Small intestine (tissue), 16 donors: Measurements from ENCODE around the gene METTL23. TPM values are rescaled to one million over a fixed set of nuclear protein-coding genes. Genes with fewer than 3 reads are reported as not detected.

Experiments
- DNase-seq, 2 donors: peaks; one replicate each; pipeline versions ENCODE4 v3.0.0 to v3.0.0-alpha.2; 2013
- FAIRE-seq: peaks from 2 replicates; lab custom pipeline; 2012; peaks lifted over from hg19 to GRCh38; lab: Jason Lieb, UNC
- H3K27ac ChIP-seq, 3 donors: one replicate each; pipeline ENCODE4 v1.5.1; 2013; ENCODE audit warnings: low read length in 2 of 3, mild to moderate bottlenecking in 2 of 3, control low read depth in 1 of 3, inconsistent platforms in 1 of 3, low read depth in 1 of 3, moderate library complexity in 1 of 3
- H3K27me3 ChIP-seq, 3 donors: one replicate each; pipeline ENCODE4 v1.6.1; 2013; ENCODE audit warnings: low read length in 3 of 3, inconsistent platforms in 1 of 3; ENCODE audit not compliant: control insufficient read depth in 3 of 3, insufficient read depth in 3 of 3
- H3K36me3 ChIP-seq, 3 donors: one replicate each; pipeline ENCODE4 v1.6.1; 2013; ENCODE audit warnings: low read length in 3 of 3, inconsistent platforms in 1 of 3, low read depth in 1 of 3, mild to moderate bottlenecking in 1 of 3, moderate library complexity in 1 of 3; ENCODE audit not compliant: control insufficient read depth in 3 of 3, insufficient read depth in 2 of 3
- H3K4me1 ChIP-seq, 3 donors: one replicate each; pipeline ENCODE4 v1.6.1; 2013; ENCODE audit warnings: low read length in 2 of 3, inconsistent platforms in 1 of 3, low read depth in 1 of 3, mild to moderate bottlenecking in 1 of 3, moderate library complexity in 1 of 3; ENCODE audit not compliant: control insufficient read depth in 3 of 3, insufficient read depth in 2 of 3
- H3K4me3 ChIP-seq, 3 donors: one replicate each; pipeline ENCODE4 v1.5.1; 2013; ENCODE audit warnings: low read length in 3 of 3, control low read depth in 1 of 3, inconsistent platforms in 1 of 3, low read depth in 1 of 3, mild to moderate bottlenecking in 1 of 3, moderate library complexity in 1 of 3
- H3K9me3 ChIP-seq, 2 donors: one replicate each; pipeline ENCODE4 v1.6.1; 2013; ENCODE audit warnings: low read depth in 1 of 2, low read length in 1 of 2; ENCODE audit not compliant: control insufficient read depth in 2 of 2, insufficient read depth in 1 of 2
- WGBS, 3 donors: extraction: QIAGEN DNeasy Blood & Tissue Kit; methylation state at CpG; one replicate each; pipeline ENCODE4 v1.1.7; 2013; 5-methylcytosine and 5-hydroxymethylcytosine counted together
- long read RNA-seq, 10 donors: transcript quantifications; one replicate each; lab custom pipeline, GENCODE V29; 2026
- polyA plus RNA-seq, 4 donors: library from polyadenylated mRNA; stranded (reverse) in 3 of 4; unstranded in 1 of 4; fragments of 200-250 nt in 3 of 4; fragments of 120-200 nt in 1 of 4; gene quantifications; one replicate each; pipeline versions ENCODE4 v1.2.1 to v1.2.3, GENCODE V29; 2013
- donor health status: healthy with polysubstance abuse.
- donor health status: control.
- donor health status: control.
- donor health status: Bipolar disorder and iron deficiency.
- donor health status: healthy.

The METTL23 gene, protein sequence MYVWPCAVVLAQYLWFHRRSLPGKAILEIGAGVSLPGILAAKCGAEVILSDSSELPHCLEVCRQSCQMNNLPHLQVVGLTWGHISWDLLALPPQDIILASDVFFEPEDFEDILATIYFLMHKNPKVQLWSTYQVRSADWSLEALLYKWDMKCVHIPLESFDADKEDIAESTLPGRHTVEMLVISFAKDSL
- 10 to 100 TPM; 28.8 to 41.8 (median 37.7) TPM for polyA plus RNA-seq
- long read RNA-seq, donor 1, result 0 reads
- long read RNA-seq, donor 2, transcript METTL23-215 (5 exons, 1,171 nt), result major isoform, 5 of 9 reads
- long read RNA-seq, donor 2, partial matches to known transcripts, result 0 of 9 reads
- long read RNA-seq, donor 2, other reads (novel, unspliced or antisense), result 0 of 9 reads
- long read RNA-seq, donor 3, partial matches to known transcripts, result 0 of 13 reads
- long read RNA-seq, donor 3, other reads (novel, unspliced or antisense), result 0 of 13 reads
- long read RNA-seq, donor 4, result 0 reads
- long read RNA-seq, donor 5, result 0 reads
- long read RNA-seq, donor 6, partial matches to known transcripts, result 0 of 3 reads
- long read RNA-seq, donor 6, other reads (novel, unspliced or antisense), result 0 of 3 reads
- long read RNA-seq, donor 7, transcript METTL23-201 (5 exons, 1,155 nt), result minor isoform, 5 of 16 reads
- long read RNA-seq, donor 7, transcript METTL23-204 (4 exons, 904 nt), result major isoform, 7 of 16 reads
- long read RNA-seq, donor 7, partial matches to known transcripts, result 0 of 16 reads
- long read RNA-seq, donor 7, other reads (novel, unspliced or antisense), result 0 of 16 reads
- long read RNA-seq, donor 8, partial matches to known transcripts, result 0 of 1 reads
- long read RNA-seq, donor 8, other reads (novel, unspliced or antisense), result 0 of 1 reads
- long read RNA-seq, donor 9, partial matches to known transcripts, result 0 of 2 reads
- long read RNA-seq, donor 9, other reads (novel, unspliced or antisense), result 0 of 2 reads
- long read RNA-seq, donor 10, partial matches to known transcripts, result 0 of 8 reads
- long read RNA-seq, donor 10, other reads (novel, unspliced or antisense), result 0 of 8 reads

DNA sequence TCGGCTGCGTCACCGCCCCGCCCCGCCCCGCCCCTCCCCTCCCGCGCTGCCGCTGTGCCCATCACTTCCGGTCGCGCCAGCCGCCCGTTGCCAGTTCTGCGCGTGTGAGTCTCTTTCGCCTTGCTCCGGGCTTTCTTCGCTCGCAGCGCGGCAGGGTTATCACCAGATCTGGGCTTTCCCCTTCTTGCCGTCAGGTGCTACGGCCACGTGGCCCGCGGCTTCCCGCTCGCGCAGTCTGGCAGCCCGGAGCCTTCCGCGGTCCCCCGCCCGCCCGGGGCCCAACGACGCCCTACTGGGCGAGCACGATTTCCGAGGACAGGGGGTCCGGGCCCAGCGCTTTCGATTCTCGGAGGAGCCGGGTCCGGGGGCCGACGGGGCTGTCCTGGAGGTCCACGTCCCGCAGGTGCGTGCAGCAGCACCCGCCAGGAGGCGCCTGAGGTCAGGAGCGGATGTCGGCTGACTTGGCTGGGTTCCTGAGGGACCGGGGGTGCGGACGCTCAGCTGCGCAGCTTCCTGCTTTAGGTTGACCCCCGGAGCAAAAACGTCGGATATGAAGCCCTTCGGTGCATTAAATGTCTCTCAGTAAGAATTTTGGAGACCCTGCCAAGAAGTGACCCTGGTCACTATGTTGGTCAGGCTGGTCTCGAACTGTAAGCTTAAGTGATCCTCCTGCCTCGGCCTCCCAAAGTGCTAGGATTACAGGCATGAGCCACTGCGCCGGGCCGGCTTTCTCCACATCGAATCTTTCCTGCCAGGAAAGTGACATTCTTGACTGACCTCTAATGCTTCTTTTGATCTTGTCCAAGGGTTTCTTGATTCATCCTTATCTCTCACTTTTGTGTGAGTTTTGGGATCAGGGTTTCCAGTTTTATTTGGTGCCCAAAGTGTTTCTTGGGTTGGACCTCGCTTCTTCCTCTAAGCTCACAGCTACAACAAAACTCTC lies at the start of gene METTL23:
TSS of gene METTL23 (plus strand) at position 64 of the 943 bp plus-strand sequence. CDS start 2,872 bp downstream, outside the sequence.
- FAIRE-seq, result no peak
- 0 to 1% (median 0%) methylated on average over 48 to 71 of the region's 71 CpGs for WGBS, 3 donors

DNA sequence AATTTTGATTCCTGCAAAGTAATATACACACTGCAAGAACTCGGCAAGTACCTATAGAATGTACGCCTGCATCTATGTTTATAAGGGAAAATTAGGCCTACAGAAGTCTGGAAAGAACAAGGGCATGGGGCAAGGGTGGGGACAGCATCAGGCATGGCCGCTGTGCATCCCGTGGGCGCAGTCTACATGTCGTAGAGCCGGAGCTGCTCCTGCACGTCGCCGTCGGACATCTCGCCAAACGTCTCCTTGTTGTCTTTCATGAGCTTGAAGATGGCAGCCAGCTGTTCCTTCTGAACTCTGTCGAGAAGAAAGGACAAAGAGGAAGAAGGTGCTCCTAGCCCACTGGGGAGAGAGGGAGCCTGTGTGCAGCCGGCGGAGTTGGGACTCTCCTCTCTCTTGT lies 49.2 kb upstream of the METTL23 start:
- no peak overlapping the region for H3K4me3 ChIP-seq
- H3K27ac ChIP-seq, result no peak overlapping the region
- peaks cover 0 to 17% (median 0%) of the 10 kb centered on the region in 3 donors for H3K36me3 ChIP-seq
- WGBS, 3 donors, result 87 to 94% (median 91%) methylated on average over 16 of the region's 16 CpGs
- FAIRE-seq, result no peak
- peaks cover 0 to 14% (median 0%) of the 10 kb centered on the region in 3 donors for H3K4me1 ChIP-seq
- no peak for DNase-seq
- no peaks in the 10 kb centered on the region for H3K9me3 ChIP-seq
- H3K27me3 ChIP-seq, result no peaks in the 10 kb centered on the region

More for the DNA sequence above, at the start of gene METTL23:
- Histone ChIP-seq H3K4me3 (peak within 1 kb of the TSS; percentile 84 to 90 (median 89)), H3K9me3 (no peaks in the 10 kb centered on the region), H3K27me3 (no peaks in the 10 kb centered on the region), H3K27ac (peak within 1 kb of the TSS; percentile 99 to 100 (median 100)), H3K36me3 (peaks cover 4 to 46% (median 8%) of the 10 kb centered on the region in 3 donors), H3K4me1 (peaks cover 0 to 15% (median 3%) of the 10 kb centered on the region in 3 donors)
- DNase-seq, result peak; percentile 75 to 90

DNA sequence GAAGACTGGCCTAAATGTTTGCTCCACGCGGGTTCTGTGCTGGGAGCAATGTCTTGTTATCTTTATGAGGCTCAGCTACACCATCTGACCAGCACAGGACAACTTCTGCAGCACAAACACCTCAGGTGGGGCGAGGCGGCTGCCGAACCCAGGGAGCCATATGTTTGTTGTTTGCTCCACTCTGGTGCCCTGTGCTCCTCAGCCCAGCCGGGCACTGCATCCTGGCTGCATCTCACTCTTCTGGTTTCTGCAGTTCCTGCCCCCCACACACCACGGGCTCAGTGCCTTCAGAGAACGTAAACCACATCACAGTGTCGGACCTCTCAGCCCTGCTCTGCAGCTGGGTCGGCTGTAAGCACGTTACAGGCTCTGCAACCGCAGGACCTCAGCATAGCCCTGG lies 48.3 kb upstream of the METTL23 start:
- FAIRE-seq (no peak), DNase-seq (peak; percentile 47 to 70)
- 35 to 55% (median 42%) methylated on average over 12 of the region's 12 CpGs for WGBS, 3 donors
- Histone ChIP-seq H3K27me3 (no peaks in the 10 kb centered on the region), H3K27ac (no peak overlapping the region), H3K4me3 (no peak overlapping the region), H3K36me3 (peaks cover 0 to 26% (median 0%) of the 10 kb centered on the region in 3 donors), H3K9me3 (no peaks in the 10 kb centered on the region), H3K4me1 (peaks cover 0 to 5% (median 0%) of the 10 kb centered on the region in 3 donors)

DNA sequence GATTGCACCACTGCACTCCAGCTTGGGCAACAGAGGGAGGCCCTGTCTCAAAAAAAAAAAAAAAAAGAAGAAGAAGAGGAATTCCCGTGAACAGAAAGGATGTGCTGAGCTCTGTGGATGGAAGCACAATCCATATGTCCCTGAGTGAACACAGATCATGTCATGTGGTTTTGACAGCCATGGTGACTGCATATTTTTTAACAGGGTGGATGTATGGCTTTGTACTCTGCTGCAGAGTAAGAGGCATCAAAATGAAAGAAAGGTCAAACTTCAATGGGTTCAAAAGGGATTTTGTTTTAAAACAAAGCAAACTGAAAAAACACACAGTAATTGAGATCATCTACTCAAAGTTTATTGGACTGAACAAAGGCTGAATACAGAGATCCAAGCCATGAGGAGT lies 47.4 kb upstream of the METTL23 start:
- Histone ChIP-seq H3K36me3 (peaks cover 0 to 35% (median 0%) of the 10 kb centered on the region in 3 donors), H3K9me3 (no peaks in the 10 kb centered on the region), H3K4me3 (no peak overlapping the region), H3K4me1 (peaks cover 0 to 2% (median 0%) of the 10 kb centered on the region in 3 donors), H3K27me3 (no peaks in the 10 kb centered on the region), H3K27ac (no peak overlapping the region)
- DNase-seq, result no peak
- no peak for FAIRE-seq
- WGBS, 3 donors, result 72 to 85% (median 75%) methylated on average over 1 of the region's 1 CpG

DNA sequence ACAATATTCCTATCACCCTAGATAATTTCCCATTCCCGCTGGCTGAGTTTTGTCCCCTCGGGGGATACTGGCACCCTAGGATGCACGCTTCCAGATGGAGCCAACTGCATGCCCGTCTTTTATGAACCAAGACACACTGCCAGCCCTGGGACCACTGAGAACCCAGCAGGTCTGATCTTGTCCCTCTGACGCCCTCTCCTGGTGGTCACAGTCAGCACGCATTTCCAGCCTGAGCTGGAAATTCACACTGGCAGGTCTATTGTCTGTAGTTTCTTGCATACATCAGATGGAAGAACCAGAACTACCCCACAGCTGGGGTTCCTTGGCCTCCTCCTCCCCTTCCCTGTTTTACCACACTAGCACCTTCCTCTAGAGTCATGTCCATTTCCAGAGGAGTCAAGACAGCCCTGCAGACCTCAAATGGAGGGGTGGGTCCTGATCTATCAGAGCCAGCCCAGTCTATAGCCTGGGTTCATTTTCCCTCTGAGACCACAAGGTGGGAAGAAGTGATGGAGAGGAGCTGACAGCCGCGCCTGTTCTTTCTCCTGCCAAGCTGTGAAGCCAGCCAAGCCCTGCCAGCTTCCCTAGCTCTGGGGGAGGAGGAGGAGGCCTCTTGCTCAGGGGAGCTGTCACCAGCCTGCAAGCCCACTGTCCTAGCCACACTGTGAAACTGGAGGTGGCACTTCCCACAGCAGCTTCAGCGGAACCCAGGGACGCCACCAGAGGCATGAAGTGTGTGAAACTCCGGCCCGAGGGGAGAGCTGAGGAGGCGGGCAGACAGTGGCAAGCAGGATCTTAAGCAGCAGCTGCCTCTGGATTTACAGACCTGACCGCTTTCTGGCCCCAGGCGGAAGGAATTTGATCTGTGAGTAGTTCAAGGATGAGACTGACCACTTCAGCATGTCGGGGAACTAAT lies 45.2 kb upstream of the METTL23 start:
- H3K4me1 ChIP-seq, result peaks cover 0 to 5% (median 0%) of the 10 kb centered on the region in 3 donors
- no peak overlapping the region for H3K4me3 ChIP-seq
- H3K9me3 ChIP-seq, result no peaks in the 10 kb centered on the region
- no peak for FAIRE-seq
- H3K27ac ChIP-seq, result peak overlapping the region in 1 of 3 donors; percentile 13
- WGBS, 3 donors, result 58 to 66% (median 59%) methylated on average over 16 of the region's 16 CpGs
- no peaks in the 10 kb centered on the region for H3K27me3 ChIP-seq
- H3K36me3 ChIP-seq, result peaks cover 0 to 45% (median 0%) of the 10 kb centered on the region in 3 donors
- peak; percentile 76 to 83 for DNase-seq

DNA sequence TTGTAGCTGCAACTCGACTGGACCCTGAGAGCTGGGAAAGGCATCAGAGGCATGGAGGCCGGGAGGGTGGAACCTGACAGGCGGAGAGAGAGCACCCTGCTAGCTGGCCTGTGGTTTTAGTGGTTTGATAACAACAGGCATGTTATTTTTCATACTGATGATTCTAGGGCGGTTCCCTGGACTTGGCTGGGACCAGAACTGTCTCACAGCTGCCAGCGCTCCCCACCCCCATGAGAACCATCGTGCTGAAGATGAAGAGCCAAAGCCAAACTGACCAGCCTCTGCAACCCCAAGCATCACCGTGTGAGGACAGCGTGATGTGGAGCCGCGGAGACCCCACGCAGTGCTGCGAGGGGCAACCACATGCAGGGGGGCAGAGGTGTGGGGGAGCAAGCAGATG lies 44.3 kb upstream of the METTL23 start:
- Histone ChIP-seq H3K36me3 (peaks cover 0 to 45% (median 0%) of the 10 kb centered on the region in 3 donors), H3K27ac (no peak overlapping the region), H3K4me1 (peaks cover 0 to 9% (median 0%) of the 10 kb centered on the region in 3 donors), H3K9me3 (no peaks in the 10 kb centered on the region), H3K4me3 (no peak overlapping the region), H3K27me3 (no peaks in the 10 kb centered on the region)
- no peak for FAIRE-seq
- 74 to 89% (median 86%) methylated on average over 12 of the region's 12 CpGs for WGBS, 3 donors
- no peak for DNase-seq
